NOMO-1 treated with DMSO at 0.1 percent for 48 hours (cell line): ENCODE results near the gene PCNX1.

ENCODE experiments used
- DNase-seq: peaks from one replicate; lab custom pipeline; 2025; ENCODE audit not compliant: unreplicated experiment; lab: John Stamatoyannopoulos, UW

PCNX1 gene

GRCh38 chr14:70888681-70889175, 18.5 kb upstream of the PCNX1 start:
- DNase-seq = peak; percentile 49

GRCh38 chr14:70889555-70889954, 17.7 kb upstream of the PCNX1 start:
- no peak for DNase-seq

- DNase-seq = no peak
Measured at GRCh38 chr14:70890826-70891659, 16.2 kb upstream of the PCNX1 start.

GRCh38 chr14:70891737-70892136, 15.5 kb upstream of the PCNX1 start:
- no peak for DNase-seq

- DNase-seq = no peak
Measured at GRCh38 chr14:70893062-70893845, 14.0 kb upstream of the PCNX1 start.

- DNase-seq = no peak
Measured at GRCh38 chr14:70893858-70894291, 13.4 kb upstream of the PCNX1 start.

- DNase-seq = no peak
Measured at GRCh38 chr14:70894868-70895267, 12.4 kb upstream of the PCNX1 start.

GRCh38 chr14:70896317-70896716, 10.9 kb upstream of the PCNX1 start:
- DNase-seq = no peak

GRCh38 chr14:70896981-70897380, 10.3 kb upstream of the PCNX1 start:
- no peak for DNase-seq

- DNase-seq = no peak
Measured at GRCh38 chr14:70897464-70897863, 9.8 kb upstream of the PCNX1 start.

GRCh38 chr14:70898111-70898745, 9.0 kb upstream of the PCNX1 start:
- DNase-seq = no peak

GRCh38 chr14:70901269-70901668, 6.0 kb upstream of the PCNX1 start:
- DNase-seq = no peak

GRCh38 chr14:70902184-70902583, 5.1 kb upstream of the PCNX1 start:
- DNase-seq = no peak

- no peak for DNase-seq
Measured at GRCh38 chr14:70904373-70904772, 2.9 kb upstream of the PCNX1 start.

GRCh38 chr14:70905301-70905700, 2.0 kb upstream of the PCNX1 start:
- no peak for DNase-seq

GRCh38 chr14:70906793-70907175, 475 bp upstream of the PCNX1 start:
- DNase-seq = no peak

- no peak for DNase-seq
Measured at GRCh38 chr14:70907996-70908934, 1.0 kb downstream of the PCNX1 start.

GRCh38 chr14:70908935-70909641, 1.8 kb downstream of the PCNX1 start:
- no peak for DNase-seq

- DNase-seq = peak; percentile 47
Measured at GRCh38 chr14:70909733-70910614, 2.7 kb downstream of the PCNX1 start.
